HPDE6-E6E7 (cell line): ENCODE measurements around the gene PLIN4.
"Not testable (repeated sequence)": the region's sequence is repeated elsewhere in the genome, so short reads cannot be mapped to it uniquely, and the experiment has no call there.

Source experiments
- DNase-seq: peaks from one replicate; pipeline ENCODE4 v3.0.0; 2011; ENCODE audit warnings: missing footprints; ENCODE audit errors: extremely low spot score

The PLIN4 gene

DNA sequence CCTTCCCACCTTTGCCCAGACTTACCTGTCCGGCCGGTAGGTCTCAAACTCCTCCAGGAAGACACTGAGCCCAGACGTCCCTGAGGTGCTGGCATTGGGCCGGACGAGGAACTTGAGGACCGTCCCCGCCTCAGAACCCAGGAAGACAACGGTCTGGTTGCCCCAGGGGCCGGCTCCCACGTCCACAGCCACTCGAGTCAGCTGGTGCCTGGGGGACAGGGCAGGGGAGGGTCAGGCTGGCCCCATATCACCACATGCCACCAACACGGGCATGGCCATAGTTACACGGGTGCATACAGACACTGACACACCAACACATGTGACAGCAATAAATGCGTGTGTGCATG, 29.9 kb upstream of the PLIN4 start:
- no peak for DNase-seq

DNA sequence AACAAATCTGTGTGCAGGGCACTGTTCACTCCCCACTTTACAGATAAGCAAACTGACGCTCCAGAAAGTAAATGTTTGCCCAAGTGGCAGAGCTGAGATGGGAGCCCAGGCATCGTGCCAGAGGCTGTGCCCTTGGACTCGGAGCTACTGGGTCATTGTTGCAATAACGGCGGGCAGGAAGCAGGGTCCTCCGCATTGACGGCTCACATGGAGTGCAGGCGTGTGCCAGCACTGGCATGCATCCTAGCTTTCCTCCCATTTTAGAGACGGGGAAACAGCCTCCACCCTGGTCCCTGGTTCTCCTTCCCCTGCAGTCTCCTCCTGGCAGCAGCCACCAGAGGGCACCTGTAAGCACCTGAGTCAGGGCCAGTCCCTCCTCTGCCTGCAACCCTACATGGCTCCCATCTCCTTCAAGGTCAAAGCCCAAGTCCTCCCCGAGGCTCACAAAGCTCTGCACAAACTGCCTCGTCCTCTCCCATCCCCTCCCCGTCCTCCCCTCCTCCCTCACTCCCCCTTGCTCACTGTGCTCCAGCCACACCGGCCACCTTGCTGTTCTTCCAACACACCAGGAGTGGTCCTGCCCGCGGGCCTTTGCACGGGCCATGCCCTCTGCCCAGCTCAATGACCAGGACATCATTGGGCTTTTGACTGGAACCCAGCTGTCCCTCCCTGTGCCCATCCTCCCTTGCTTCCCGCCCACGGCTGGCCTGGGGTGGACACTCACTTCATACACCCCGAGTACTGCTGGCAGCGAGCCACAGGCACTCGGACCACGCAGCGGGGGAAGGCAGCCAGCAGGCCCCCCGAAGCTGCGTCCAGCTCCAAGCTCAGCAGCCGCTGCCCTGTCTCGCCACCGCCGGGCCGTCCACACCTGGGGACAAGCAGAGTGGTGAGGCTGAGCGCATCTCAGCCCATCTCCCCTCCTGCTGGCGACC, 29.3 kb upstream of the PLIN4 start:
- DNase-seq = no peak

GRCh38 chr19:4543842-4544647, 25.8 kb upstream of the PLIN4 start:
- DNase-seq = no peak

- no peak for DNase-seq
Measured at GRCh38 chr19:4542896-4543841, 24.9 kb upstream of the PLIN4 start.

DNA sequence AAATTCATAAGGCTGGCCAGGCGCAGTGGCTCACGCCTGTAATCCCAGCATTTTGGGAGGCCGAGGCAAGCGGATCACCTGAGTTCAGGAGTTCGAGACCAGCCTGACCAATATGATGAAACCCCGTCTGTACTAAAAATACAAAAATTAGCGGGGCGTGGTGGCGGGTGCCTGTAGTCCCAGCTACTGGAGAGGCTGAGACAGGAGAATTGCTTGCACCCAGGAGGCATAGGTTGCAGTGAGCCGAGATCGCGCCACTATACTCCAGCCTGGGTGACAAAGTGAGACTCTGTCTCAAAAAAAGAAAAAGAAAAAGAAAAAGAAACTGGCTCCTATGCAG, 23.5 kb upstream of the PLIN4 start:
- DNase-seq = not testable (repeated sequence)

GRCh38 chr19:4541114-4541805, 23.0 kb upstream of the PLIN4 start:
- no peak for DNase-seq

GRCh38 chr19:4539693-4540581, 21.7 kb upstream of the PLIN4 start, which contains the start of gene LRG1:
Gene LRG1 (minus strand): TSS chr19:4540036. CDS start chr19:4540013, 23 bp downstream.
- DNase-seq = no peak

- no peak for DNase-seq
Measured at GRCh38 chr19:4539169-4539692, 20.9 kb upstream of the PLIN4 start.

DNA sequence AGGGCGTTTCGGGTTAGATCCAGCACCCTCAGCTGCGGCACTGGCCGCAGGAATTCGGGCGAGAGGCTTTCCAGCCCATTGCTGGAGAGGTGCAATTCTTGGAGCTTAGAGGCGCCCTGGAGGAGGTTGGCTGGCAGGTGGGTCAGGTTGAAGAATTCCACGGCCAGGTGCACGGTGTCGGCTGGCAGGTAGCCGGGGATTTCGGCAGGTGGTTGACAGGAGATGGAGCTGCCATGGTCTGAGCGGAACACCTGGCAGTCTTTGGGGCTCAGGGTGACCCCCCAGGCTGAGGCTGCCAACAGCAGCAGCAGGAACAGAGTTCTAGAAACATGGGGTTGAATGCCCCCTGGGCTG, 20.3 kb upstream of the PLIN4 start:
- DNase-seq = no peak

DNA sequence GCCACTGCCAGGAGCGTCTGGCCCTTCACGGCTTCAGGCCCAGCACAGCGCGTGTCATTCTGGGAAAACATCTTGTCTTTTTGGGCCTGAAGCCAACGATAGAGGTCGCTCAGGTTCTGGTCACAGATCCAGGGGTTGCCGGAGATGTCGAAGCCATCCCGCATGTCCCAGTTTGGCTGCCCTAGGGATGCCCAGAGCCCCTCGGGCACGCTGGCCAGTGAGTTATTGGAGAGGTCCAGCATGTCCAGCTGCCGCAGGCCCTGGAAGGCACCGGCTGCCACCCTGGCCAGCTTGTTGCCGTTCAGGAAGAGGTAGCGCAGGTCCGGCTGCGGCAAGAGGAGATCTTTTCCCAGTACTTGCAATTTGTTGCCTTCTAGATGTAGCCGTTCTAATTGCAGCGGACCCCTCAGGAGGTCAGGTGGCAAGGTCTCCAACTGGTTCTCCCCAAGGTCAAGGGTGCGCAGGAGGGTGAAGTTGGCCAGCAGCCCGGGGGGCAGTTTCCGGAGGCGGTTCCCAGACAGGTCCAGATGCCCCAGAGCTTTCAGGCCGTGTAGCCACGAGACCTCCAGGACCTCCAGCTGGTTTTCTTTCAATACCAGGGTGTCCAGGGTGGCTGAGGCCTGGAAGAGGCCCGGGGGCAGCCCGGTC, 19.8 kb upstream of the PLIN4 start:
- DNase-seq = no peak

DNA sequence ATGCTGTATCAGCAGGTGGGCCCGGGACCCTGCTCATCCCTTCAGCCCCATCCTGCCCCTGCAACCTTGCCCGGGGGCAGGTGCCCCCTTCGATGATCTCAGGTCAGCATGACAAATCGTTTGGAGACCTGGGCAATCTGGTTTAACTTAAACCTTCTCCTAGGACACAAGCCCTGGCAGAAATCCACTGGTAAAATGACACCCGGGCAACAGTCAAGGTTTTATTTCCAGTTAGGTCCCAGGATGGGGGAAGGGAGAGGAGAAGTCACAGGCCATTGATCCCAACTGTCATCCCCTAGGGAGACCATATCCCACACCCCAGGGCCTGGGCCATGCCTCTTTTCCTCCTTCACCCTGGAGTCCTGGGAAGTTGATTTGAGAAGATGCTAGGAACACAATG, 18.5 kb upstream of the PLIN4 start:
- DNase-seq = no peak

DNA sequence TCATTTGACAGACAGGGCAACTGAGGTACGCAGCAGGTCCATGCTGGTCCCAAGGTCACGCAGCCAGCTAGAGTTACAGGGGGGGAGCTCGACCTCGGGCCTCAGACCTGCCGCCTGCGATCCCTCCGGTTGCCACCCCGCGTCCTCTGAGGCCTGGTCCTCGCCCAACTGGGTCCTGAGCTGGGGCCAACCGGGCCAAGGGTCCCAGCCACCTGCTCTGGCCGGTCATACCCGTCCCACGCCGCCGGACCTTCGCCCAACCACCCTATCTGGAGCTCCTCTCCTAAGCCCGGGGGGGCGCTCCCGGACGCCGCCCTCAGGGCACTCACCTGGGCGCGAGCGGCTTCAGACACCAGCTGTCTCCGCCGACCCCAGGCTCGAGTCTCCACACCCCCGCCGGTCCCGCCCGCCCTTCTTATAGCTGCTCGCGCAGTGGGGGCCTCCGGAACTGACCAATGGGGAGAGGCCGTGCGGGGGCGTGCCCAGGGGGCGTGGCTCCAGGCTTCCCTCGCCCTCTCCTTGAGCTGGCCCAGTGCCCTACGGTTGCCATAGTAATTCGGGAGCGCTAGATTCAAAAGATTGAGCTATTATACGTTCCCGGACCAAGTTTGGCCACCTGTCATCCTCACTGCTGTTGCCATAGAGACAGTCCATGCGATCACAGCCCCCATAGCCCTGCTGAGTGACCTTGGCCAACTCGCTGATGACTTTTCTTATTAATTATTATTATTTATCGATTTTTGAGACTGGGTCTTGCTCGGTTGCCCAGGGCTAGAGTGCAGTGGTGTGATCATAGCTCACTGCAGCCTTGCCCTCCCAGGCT, 16.8 kb upstream of the PLIN4 start, which contains the start of gene PLIN5:
Gene PLIN5 (minus strand): TSS at position 389 of the 823 bp plus-strand sequence. CDS start 1,150 bp downstream, outside the sequence.
- DNase-seq = no peak

- DNase-seq = no peak
Measured at GRCh38 chr19:4533835-4534424, 15.6 kb upstream of the PLIN4 start.

DNA sequence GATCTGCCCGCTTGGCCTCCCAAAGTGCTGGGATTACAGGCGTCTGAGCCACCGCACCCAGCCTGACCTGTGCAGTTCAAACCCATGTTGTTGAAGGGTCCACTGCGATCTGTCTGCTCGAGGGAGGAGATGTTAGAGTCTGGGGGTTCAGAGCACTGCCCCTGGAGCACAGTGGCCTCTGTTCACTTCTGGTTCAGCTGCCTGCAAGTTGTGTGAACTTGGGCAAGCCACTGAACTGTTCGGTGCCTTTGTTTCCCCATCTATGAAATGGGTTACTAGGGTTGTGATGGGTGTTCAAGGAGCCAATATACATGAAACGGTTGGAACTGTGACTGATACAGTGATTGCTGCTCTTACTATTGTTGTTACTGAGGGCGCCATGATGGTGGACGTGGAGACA, 15.0 kb upstream of the PLIN4 start:
- no peak for DNase-seq

- no peak for DNase-seq
Measured at GRCh38 chr19:4531562-4532165, 13.4 kb upstream of the PLIN4 start.

DNA sequence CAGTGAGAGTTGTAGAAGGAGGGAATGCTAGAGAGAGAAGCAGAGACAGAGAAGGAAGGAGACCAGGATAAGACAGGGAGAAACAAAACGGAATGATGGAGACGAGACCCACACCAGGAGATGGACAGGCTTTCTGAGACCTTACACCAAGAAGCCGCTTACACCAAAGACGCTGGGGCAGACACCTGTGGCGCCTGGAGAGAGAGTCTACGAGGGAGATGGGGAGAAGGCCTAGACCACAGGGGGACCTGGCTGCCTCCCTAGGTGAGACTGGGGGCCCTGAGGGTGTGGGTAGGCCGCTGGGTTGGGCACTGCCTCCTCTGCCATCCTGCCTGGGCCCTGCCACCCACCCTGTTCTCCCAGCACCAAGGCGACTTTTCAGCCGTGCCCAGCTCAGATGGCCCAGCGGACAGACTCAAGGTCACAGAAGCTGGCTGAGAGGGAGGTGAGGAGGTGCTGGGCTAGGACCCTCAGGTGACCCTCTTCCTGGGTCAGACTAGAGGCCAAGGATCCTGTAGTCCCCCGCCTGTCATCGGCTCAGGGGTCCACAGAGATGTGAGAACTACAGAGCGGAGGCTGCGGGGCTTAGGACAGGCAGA, 11.7 kb upstream of the PLIN4 start:
- DNase-seq = no peak

- no peak for DNase-seq
Measured at GRCh38 chr19:4528843-4529242, 10.6 kb upstream of the PLIN4 start.
